Measurements from ENCODE around the gene OR52L1. TPM values are rescaled to one million over a fixed set of nuclear protein-coding genes. Genes with fewer than 3 reads are reported as not detected.

The OR52L1 gene
- total and polyA plus RNA-seq, 4 donors, result 0.08 TPM; not detected in 3

DNA sequence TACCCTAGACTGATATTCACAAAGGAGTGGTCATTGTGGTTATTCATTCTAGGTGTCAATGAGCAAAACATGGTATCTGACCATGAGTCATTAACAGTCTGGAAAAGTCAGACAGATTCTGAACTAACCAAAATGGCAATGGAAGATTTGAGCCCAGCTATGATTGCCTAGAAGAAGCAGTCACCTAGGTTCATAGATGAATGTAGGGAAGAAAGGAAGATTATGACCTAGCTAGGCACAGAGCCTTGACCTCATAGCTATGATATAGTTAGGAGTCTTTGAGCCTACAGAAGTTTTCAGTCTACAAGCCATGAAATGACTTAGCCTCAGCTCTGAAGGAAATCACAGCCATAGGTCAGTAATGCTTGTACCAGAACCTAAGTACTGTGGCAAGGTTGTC is 19.6 kb upstream of the OR52L1 start:
- Histone ChIP-seq H3K27ac (ENCODE audit: low read depth in 1 of 2, low read length in 2 of 2) (no peak overlapping the region), H3K9me3 (ENCODE audit: control insufficient read depth in 4 of 4, low read length in 3 of 4) (no peaks in the 10 kb centered on the region), H3K9ac (ENCODE audit: low read depth in 1 of 2, low read length in 2 of 2) (no peak overlapping the region), H3K4me3 (ENCODE audit: low read depth in 1 of 3, low read length in 3 of 3) (no peak overlapping the region), H3K27me3 (ENCODE audit: control insufficient read depth in 4 of 4, insufficient read depth in 4 of 4, low read length in 3 of 4) (peaks cover 0 to 5% (median 0%) of the 10 kb centered on the region in 4 donors), H3K36me3 (ENCODE audit: control insufficient read depth in 4 of 4, insufficient read depth in 3 of 4, low read depth in 1 of 4, low read length in 3 of 4) (no peaks in the 10 kb centered on the region), H3K4me1 (ENCODE audit: control insufficient read depth in 4 of 4, insufficient read depth in 4 of 4, low read length in 3 of 4) (no peaks in the 10 kb centered on the region)
- TF ChIP-seq EGR1 (IDR thresholded peaks at IDR 0.05; ENCODE audit: low read depth in 2 of 2), result no peak
- no peak for DNase-seq (ENCODE audit: low spot score)

DNA sequence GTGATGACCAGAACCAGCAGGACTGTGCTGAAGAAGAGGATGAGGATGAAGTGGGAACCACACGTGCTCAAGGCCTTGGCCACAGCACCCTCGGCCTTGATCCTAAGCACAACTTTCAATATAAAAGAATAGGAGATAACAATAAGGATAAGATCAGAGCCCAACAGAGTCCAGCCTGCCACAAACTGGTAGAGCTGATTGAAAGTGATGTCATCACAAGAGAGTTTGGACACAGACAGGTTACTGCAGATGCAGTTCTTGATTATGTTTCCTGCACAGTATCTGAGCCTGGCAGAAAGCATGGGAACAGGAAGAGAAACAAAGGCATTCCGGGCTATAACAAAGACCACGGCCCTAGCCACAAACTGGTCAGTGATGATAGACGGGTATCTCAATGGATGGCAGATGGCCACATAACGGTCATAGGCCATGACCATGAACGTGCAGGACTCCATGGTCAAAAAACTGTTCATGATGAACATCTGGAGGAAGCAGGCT is 15.5 kb upstream of the OR52L1 start:
- Histone ChIP-seq H3K9ac (ENCODE audit: low read depth in 1 of 2, low read length in 2 of 2) (no peak overlapping the region), H3K9me3 (ENCODE audit: control insufficient read depth in 4 of 4, low read length in 3 of 4) (no peaks in the 10 kb centered on the region), H3K36me3 (ENCODE audit: control insufficient read depth in 4 of 4, insufficient read depth in 3 of 4, low read depth in 1 of 4, low read length in 3 of 4) (no peaks in the 10 kb centered on the region), H3K27me3 (ENCODE audit: control insufficient read depth in 4 of 4, insufficient read depth in 4 of 4, low read length in 3 of 4) (peaks cover 0 to 2% (median 0%) of the 10 kb centered on the region in 4 donors), H3K4me1 (ENCODE audit: control insufficient read depth in 4 of 4, insufficient read depth in 4 of 4, low read length in 3 of 4) (no peaks in the 10 kb centered on the region), H3K4me3 (ENCODE audit: low read depth in 1 of 3, low read length in 3 of 3) (no peak overlapping the region), H3K27ac (ENCODE audit: low read depth in 1 of 2, low read length in 2 of 2) (no peak overlapping the region)
- 69% methylated on average over 7 of the region's 7 CpGs for WGBS
- TF ChIP-seq EGR1 (IDR thresholded peaks at IDR 0.05; ENCODE audit: low read depth in 2 of 2), result no peak
- TF ChIP-seq, protein P1, sequence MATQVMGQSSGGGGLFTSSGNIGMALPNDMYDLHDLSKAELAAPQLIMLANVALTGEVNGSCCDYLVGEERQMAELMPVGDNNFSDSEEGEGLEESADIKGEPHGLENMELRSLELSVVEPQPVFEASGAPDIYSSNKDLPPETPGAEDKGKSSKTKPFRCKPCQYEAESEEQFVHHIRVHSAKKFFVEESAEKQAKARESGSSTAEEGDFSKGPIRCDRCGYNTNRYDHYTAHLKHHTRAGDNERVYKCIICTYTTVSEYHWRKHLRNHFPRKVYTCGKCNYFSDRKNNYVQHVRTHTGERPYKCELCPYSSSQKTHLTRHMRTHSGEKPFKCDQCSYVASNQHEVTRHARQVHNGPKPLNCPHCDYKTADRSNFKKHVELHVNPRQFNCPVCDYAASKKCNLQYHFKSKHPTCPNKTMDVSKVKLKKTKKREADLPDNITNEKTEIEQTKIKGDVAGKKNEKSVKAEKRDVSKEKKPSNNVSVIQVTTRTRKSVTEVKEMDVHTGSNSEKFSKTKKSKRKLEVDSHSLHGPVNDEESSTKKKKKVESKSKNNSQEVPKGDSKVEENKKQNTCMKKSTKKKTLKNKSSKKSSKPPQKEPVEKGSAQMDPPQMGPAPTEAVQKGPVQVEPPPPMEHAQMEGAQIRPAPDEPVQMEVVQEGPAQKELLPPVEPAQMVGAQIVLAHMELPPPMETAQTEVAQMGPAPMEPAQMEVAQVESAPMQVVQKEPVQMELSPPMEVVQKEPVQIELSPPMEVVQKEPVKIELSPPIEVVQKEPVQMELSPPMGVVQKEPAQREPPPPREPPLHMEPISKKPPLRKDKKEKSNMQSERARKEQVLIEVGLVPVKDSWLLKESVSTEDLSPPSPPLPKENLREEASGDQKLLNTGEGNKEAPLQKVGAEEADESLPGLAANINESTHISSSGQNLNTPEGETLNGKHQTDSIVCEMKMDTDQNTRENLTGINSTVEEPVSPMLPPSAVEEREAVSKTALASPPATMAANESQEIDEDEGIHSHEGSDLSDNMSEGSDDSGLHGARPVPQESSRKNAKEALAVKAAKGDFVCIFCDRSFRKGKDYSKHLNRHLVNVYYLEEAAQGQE (IDR thresholded peaks at IDR 0.05), result no peak
- TF ChIP-seq GABPA (IDR thresholded peaks at IDR 0.05 in 1 of 2, conservative IDR thresholded peaks at IDR 0.05 in 1 of 2), result no peak
- no peak for TF ChIP-seq HNF4A (conservative IDR thresholded peaks at IDR 0.05)
- no peak for TF ChIP-seq TAF1 (conservative IDR thresholded peaks at IDR 0.05)
- no peak for TF ChIP-seq FOXA1 (IDR thresholded peaks at IDR 0.05)
- TF ChIP-seq NR2F2 (IDR thresholded peaks at IDR 0.05), result no peak
- DNase-seq (ENCODE audit: low spot score), result no peak

DNA sequence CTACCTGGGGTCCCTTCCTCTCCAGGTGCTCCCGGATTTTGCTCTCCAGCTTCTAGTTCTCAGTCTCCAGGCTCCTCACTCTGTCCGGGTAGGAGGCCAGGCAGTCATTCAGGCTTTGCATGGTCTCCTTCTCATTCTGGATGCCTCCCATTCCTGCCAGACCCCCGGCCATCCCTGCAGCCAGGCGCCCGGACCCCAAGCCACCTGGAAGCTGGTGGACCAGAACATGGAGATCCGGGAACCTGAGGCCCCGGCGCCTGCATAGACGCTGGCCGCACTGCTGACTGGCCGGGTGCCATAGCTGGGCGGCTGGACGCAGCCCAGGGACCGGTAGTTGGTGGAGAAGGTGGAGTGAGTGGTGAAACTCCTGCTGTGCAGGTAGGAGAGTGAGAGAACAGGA is 8.0 kb upstream of the OR52L1 start:
- H3K9me3 ChIP-seq (ENCODE audit: control insufficient read depth in 4 of 4, low read length in 3 of 4), result no peaks in the 10 kb centered on the region
- no peaks in the 10 kb centered on the region for H3K27me3 ChIP-seq (ENCODE audit: control insufficient read depth in 4 of 4, insufficient read depth in 4 of 4, low read length in 3 of 4)
- DNase-seq (ENCODE audit: low spot score), result no peak
- WGBS, result 86% methylated on average over 14 of the region's 14 CpGs
- TF ChIP-seq FOXA1 (IDR thresholded peaks at IDR 0.05) (no peak), FOXA2 (IDR thresholded peaks at IDR 0.05) (no peak), RAD21 (IDR thresholded peaks at IDR 0.05) (no peak), JUND (IDR thresholded peaks at IDR 0.05) (no peak), GABPA (IDR thresholded peaks at IDR 0.05 in 1 of 2, conservative IDR thresholded peaks at IDR 0.05 in 1 of 2) (no peak), YY1 (IDR thresholded peaks at IDR 0.05) (no peak), NR2F2 (IDR thresholded peaks at IDR 0.05) (no peak), SP1 (IDR thresholded peaks at IDR 0.05) (no peak), HNF4A (conservative IDR thresholded peaks at IDR 0.05) (no peak), TAF1 (conservative IDR thresholded peaks at IDR 0.05) (no peak), EGR1 (IDR thresholded peaks at IDR 0.05; ENCODE audit: low read depth in 2 of 2) (no peak), RXRA (IDR thresholded peaks at IDR 0.05) (no peak), HNF4G (IDR thresholded peaks at IDR 0.05) (no peak)
- TF ChIP-seq, protein P2, sequence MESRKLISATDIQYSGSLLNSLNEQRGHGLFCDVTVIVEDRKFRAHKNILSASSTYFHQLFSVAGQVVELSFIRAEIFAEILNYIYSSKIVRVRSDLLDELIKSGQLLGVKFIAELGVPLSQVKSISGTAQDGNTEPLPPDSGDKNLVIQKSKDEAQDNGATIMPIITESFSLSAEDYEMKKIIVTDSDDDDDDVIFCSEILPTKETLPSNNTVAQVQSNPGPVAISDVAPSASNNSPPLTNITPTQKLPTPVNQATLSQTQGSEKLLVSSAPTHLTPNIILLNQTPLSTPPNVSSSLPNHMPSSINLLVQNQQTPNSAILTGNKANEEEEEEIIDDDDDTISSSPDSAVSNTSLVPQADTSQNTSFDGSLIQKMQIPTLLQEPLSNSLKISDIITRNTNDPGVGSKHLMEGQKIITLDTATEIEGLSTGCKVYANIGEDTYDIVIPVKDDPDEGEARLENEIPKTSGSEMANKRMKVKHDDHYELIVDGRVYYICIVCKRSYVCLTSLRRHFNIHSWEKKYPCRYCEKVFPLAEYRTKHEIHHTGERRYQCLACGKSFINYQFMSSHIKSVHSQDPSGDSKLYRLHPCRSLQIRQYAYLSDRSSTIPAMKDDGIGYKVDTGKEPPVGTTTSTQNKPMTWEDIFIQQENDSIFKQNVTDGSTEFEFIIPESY (IDR thresholded peaks at IDR 0.05), result no peak
- TF ChIP-seq, protein P3, sequence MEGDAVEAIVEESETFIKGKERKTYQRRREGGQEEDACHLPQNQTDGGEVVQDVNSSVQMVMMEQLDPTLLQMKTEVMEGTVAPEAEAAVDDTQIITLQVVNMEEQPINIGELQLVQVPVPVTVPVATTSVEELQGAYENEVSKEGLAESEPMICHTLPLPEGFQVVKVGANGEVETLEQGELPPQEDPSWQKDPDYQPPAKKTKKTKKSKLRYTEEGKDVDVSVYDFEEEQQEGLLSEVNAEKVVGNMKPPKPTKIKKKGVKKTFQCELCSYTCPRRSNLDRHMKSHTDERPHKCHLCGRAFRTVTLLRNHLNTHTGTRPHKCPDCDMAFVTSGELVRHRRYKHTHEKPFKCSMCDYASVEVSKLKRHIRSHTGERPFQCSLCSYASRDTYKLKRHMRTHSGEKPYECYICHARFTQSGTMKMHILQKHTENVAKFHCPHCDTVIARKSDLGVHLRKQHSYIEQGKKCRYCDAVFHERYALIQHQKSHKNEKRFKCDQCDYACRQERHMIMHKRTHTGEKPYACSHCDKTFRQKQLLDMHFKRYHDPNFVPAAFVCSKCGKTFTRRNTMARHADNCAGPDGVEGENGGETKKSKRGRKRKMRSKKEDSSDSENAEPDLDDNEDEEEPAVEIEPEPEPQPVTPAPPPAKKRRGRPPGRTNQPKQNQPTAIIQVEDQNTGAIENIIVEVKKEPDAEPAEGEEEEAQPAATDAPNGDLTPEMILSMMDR (IDR thresholded peaks at IDR 0.05; ENCODE audit: low read depth, low read length, missing input control), result no peak
- TF ChIP-seq, protein P1 (IDR thresholded peaks at IDR 0.05), result no peak
- TF ChIP-seq, protein P4, sequence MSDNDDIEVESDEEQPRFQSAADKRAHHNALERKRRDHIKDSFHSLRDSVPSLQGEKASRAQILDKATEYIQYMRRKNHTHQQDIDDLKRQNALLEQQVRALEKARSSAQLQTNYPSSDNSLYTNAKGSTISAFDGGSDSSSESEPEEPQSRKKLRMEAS (IDR thresholded peaks at IDR 0.05), result no peak
- no peak overlapping the region for H3K27ac ChIP-seq (ENCODE audit: low read depth in 1 of 2, low read length in 2 of 2)
- no peaks in the 10 kb centered on the region for H3K36me3 ChIP-seq (ENCODE audit: control insufficient read depth in 4 of 4, insufficient read depth in 3 of 4, low read depth in 1 of 4, low read length in 3 of 4)
- no peak overlapping the region for H3K4me3 ChIP-seq (ENCODE audit: low read depth in 1 of 3, low read length in 3 of 3)
- no peaks in the 10 kb centered on the region for H3K4me1 ChIP-seq (ENCODE audit: control insufficient read depth in 4 of 4, insufficient read depth in 4 of 4, low read length in 3 of 4)
- H3K9ac ChIP-seq (ENCODE audit: low read depth in 1 of 2, low read length in 2 of 2), result no peak overlapping the region
